SK-N-SH treated with all-trans-retinoic acid at 6 μM for 48 hours (cell line): ENCODE data around the gene C16orf54.

Experiments used
- ATAC-seq: fragments of 200-7000 bp; cut with Tn5 transposase; 3 replicates; pipeline ENCODE4 v1.9.1; 2020; ENCODE audit warnings: mild to moderate bottlenecking, moderate library complexity
- ARNTL ChIP-seq: fragments of 450-650 bp; formaldehyde crosslinking; IDR thresholded peaks from 2 replicates; pipeline ENCODE4 v1.5.0; 2020; ENCODE audit warnings: low read depth, mild to moderate bottlenecking, moderate library complexity, borderline replicate concordance
- BACH2 ChIP-seq: fragments of 250-450 bp; sonication (Bioruptor Pico); IDR thresholded peaks from 2 replicates; pipeline ENCODE4 v1.9.0; 2021; ENCODE audit warnings: mild to moderate bottlenecking, borderline replicate concordance
- ESRRG ChIP-seq: fragments of 250-450 bp; sonication (Bioruptor Pico); IDR thresholded peaks from 2 replicates; pipeline ENCODE4 v1.6.1; 2021; ENCODE audit warnings: mild to moderate bottlenecking
- GLIS3 ChIP-seq: fragments of 250-450 bp; sonication (Bioruptor Pico); IDR thresholded peaks from 2 replicates; pipeline ENCODE4 v1.5.0; 2020; ENCODE audit warnings: mild to moderate bottlenecking, moderate library complexity
- OSR1 ChIP-seq: fragments of 250-450 bp; sonication (Bioruptor Pico); IDR thresholded peaks from 2 replicates; pipeline ENCODE4 v1.8.0; 2022; ENCODE audit warnings: moderate library complexity, mild to moderate bottlenecking, inconsistent platforms
- PPARA ChIP-seq: fragments of 250-450 bp; sonication (Bioruptor Pico); IDR thresholded peaks from 2 replicates; pipeline ENCODE4 v1.5.0; 2020; ENCODE audit warnings: mild to moderate bottlenecking, borderline replicate concordance
- RARB ChIP-seq: fragments of 250-450 bp; sonication (Bioruptor Pico); IDR thresholded peaks from 2 replicates; pipeline ENCODE4 v1.8.0; 2021; ENCODE audit warnings: mild to moderate bottlenecking, moderate library complexity
- SNAI2 ChIP-seq: fragments of 250-450 bp; sonication (Bioruptor Pico); IDR thresholded peaks from 2 replicates; pipeline ENCODE4 v1.5.0; 2020; ENCODE audit warnings: mild to moderate bottlenecking, moderate library complexity
- TCF4 ChIP-seq: fragments of 250-450 bp; sonication (Bioruptor Pico); IDR thresholded peaks from 2 replicates; pipeline ENCODE4 v1.8.0; 2021; ENCODE audit warnings: mild to moderate bottlenecking, moderate library complexity, borderline replicate concordance
- TOX ChIP-seq: fragments of 250-450 bp; sonication (Bioruptor Pico); IDR thresholded peaks from 2 replicates; pipeline ENCODE4 v1.8.0; 2021; ENCODE audit warnings: mild to moderate bottlenecking, moderate library complexity, borderline replicate concordance
- ZC3H10 ChIP-seq: fragments of 250-450 bp; sonication (Bioruptor Pico); IDR thresholded peaks from 2 replicates; pipeline ENCODE4 v1.5.1; 2021; ENCODE audit warnings: mild to moderate bottlenecking, moderate library complexity
- ZFP3 ChIP-seq: fragments of 250-450 bp; sonication (Bioruptor Pico); IDR thresholded peaks from 2 replicates; pipeline ENCODE4 v1.5.0; 2020; ENCODE audit warnings: mild to moderate bottlenecking, moderate library complexity
- ZFP30 ChIP-seq: fragments of 450-650 bp; formaldehyde crosslinking; IDR thresholded peaks from 2 replicates; pipeline ENCODE4 v1.5.0; 2022; ENCODE audit warnings: mild to moderate bottlenecking, moderate library complexity
- ZNF565 ChIP-seq: fragments of 450-650 bp; formaldehyde crosslinking; conservative IDR thresholded peaks from 2 replicates; pipeline ENCODE4 v1.5.0; 2020; ENCODE audit warnings: low read depth, mild to moderate bottlenecking, moderate library complexity
- ZNF70 ChIP-seq: fragments of 450-650 bp; formaldehyde crosslinking; IDR thresholded peaks from 2 replicates; pipeline ENCODE4 v1.5.0; 2020; ENCODE audit warnings: mild to moderate bottlenecking, moderate library complexity
- TF ChIP-seq, protein P1 (sequence below): fragments of 250-450 bp; sonication (Bioruptor Pico); IDR thresholded peaks from 2 replicates; pipeline ENCODE4 v1.5.1; 2020; ENCODE audit warnings: low read depth, mild to moderate bottlenecking, moderate library complexity
- TF ChIP-seq, protein P2 (sequence below): fragments of 250-450 bp; sonication (Bioruptor Pico); IDR thresholded peaks from 2 replicates; pipeline ENCODE4 v1.5.1; 2021; ENCODE audit warnings: mild to moderate bottlenecking, moderate library complexity
- TF ChIP-seq, protein P3 (sequence below): fragments of 250-450 bp; sonication (Bioruptor Pico); IDR thresholded peaks from 2 replicates; pipeline ENCODE4 v1.5.0; 2020; ENCODE audit warnings: mild to moderate bottlenecking, moderate library complexity
- TF ChIP-seq, protein P4 (sequence below): fragments of 250-450 bp; sonication (Bioruptor Pico); IDR thresholded peaks from 2 replicates; pipeline ENCODE4 v1.8.0; 2021; ENCODE audit warnings: low read depth, mild to moderate bottlenecking, moderate library complexity, borderline replicate concordance
- TF ChIP-seq, protein P5 (sequence below): fragments of 250-450 bp; sonication (Bioruptor Pico); IDR thresholded peaks from 2 replicates; pipeline ENCODE4 v1.8.0; 2020; ENCODE audit warnings: mild to moderate bottlenecking, moderate library complexity, borderline replicate concordance

Gene C16orf54

DNA sequence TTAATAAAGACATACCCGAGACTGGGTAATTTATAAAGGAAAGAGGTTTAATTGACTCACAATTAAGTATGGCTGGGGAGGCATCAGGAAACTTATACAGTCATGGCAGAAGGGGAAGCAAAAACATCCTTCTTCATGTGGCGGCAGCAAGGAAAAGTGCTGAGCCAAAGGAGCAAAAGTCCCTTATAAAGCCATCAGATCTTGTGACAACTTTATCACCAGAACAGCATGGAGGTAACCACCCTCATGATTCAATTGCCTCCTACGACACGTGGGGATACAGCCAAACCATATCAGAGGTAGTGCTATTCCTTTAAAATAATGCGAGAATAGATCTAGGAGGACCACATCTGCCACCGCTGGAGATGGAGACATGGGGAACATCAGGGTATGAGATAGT is 9.0 kb downstream of the C16orf54 start:
- ATAC-seq: no peak
- TF ChIP-seq, protein P1, sequence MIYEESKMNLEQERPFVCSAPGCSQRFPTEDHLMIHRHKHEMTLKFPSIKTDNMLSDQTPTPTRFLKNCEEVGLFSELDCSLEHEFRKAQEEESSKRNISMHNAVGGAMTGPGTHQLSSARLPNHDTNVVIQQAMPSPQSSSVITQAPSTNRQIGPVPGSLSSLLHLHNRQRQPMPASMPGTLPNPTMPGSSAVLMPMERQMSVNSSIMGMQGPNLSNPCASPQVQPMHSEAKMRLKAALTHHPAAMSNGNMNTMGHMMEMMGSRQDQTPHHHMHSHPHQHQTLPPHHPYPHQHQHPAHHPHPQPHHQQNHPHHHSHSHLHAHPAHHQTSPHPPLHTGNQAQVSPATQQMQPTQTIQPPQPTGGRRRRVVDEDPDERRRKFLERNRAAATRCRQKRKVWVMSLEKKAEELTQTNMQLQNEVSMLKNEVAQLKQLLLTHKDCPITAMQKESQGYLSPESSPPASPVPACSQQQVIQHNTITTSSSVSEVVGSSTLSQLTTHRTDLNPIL: no peak
- TF ChIP-seq ESRRG (CRISPR knock-in tag) (no peak), ZNF70 (no peak), ZFP3 (no peak), SNAI2 (CRISPR knock-in tag) (no peak), ZC3H10 (no peak), TCF4 (CRISPR knock-in tag) (no peak), PPARA (no peak), ZNF565 (CRISPR knock-in tag) (no peak), TOX (no peak), ZFP30 (no peak), OSR1 (CRISPR knock-in tag) (no peak), BACH2 (CRISPR knock-in tag) (no peak), RARB (no peak), ARNTL (CRISPR knock-in tag) (no peak), GLIS3 (CRISPR knock-in tag) (no peak)
- TF ChIP-seq, protein P2, sequence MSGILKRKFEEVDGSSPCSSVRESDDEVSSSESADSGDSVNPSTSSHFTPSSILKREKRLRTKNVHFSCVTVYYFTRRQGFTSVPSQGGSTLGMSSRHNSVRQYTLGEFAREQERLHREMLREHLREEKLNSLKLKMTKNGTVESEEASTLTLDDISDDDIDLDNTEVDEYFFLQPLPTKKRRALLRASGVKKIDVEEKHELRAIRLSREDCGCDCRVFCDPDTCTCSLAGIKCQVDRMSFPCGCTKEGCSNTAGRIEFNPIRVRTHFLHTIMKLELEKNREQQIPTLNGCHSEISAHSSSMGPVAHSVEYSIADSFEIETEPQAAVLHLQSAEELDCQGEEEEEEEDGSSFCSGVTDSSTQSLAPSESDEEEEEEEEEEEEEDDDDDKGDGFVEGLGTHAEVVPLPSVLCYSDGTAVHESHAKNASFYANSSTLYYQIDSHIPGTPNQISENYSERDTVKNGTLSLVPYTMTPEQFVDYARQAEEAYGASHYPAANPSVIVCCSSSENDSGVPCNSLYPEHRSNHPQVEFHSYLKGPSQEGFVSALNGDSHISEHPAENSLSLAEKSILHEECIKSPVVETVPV: no peak
- TF ChIP-seq, protein P3, sequence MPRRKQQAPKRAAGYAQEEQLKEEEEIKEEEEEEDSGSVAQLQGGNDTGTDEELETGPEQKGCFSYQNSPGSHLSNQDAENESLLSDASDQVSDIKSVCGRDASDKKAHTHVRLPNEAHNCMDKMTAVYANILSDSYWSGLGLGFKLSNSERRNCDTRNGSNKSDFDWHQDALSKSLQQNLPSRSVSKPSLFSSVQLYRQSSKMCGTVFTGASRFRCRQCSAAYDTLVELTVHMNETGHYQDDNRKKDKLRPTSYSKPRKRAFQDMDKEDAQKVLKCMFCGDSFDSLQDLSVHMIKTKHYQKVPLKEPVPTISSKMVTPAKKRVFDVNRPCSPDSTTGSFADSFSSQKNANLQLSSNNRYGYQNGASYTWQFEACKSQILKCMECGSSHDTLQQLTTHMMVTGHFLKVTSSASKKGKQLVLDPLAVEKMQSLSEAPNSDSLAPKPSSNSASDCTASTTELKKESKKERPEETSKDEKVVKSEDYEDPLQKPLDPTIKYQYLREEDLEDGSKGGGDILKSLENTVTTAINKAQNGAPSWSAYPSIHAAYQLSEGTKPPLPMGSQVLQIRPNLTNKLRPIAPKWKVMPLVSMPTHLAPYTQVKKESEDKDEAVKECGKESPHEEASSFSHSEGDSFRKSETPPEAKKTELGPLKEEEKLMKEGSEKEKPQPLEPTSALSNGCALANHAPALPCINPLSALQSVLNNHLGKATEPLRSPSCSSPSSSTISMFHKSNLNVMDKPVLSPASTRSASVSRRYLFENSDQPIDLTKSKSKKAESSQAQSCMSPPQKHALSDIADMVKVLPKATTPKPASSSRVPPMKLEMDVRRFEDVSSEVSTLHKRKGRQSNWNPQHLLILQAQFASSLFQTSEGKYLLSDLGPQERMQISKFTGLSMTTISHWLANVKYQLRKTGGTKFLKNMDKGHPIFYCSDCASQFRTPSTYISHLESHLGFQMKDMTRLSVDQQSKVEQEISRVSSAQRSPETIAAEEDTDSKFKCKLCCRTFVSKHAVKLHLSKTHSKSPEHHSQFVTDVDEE (CRISPR knock-in tag): no peak
- TF ChIP-seq, protein P4, sequence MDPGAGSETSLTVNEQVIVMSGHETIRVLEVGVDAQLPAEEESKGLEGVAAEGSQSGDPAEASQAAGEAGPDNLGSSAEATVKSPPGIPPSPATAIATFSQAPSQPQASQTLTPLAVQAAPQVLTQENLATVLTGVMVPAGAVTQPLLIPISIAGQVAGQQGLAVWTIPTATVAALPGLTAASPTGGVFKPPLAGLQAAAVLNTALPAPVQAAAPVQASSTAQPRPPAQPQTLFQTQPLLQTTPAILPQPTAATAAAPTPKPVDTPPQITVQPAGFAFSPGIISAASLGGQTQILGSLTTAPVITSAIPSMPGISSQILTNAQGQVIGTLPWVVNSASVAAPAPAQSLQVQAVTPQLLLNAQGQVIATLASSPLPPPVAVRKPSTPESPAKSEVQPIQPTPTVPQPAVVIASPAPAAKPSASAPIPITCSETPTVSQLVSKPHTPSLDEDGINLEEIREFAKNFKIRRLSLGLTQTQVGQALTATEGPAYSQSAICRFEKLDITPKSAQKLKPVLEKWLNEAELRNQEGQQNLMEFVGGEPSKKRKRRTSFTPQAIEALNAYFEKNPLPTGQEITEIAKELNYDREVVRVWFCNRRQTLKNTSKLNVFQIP (CRISPR knock-in tag): no peak
- TF ChIP-seq, protein P5, sequence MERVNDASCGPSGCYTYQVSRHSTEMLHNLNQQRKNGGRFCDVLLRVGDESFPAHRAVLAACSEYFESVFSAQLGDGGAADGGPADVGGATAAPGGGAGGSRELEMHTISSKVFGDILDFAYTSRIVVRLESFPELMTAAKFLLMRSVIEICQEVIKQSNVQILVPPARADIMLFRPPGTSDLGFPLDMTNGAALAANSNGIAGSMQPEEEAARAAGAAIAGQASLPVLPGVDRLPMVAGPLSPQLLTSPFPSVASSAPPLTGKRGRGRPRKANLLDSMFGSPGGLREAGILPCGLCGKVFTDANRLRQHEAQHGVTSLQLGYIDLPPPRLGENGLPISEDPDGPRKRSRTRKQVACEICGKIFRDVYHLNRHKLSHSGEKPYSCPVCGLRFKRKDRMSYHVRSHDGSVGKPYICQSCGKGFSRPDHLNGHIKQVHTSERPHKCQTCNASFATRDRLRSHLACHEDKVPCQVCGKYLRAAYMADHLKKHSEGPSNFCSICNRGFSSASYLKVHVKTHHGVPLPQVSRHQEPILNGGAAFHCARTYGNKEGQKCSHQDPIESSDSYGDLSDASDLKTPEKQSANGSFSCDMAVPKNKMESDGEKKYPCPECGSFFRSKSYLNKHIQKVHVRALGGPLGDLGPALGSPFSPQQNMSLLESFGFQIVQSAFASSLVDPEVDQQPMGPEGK (CRISPR knock-in tag): no peak
- TF ChIP-seq, all 23 proteins: peak for 0

DNA sequence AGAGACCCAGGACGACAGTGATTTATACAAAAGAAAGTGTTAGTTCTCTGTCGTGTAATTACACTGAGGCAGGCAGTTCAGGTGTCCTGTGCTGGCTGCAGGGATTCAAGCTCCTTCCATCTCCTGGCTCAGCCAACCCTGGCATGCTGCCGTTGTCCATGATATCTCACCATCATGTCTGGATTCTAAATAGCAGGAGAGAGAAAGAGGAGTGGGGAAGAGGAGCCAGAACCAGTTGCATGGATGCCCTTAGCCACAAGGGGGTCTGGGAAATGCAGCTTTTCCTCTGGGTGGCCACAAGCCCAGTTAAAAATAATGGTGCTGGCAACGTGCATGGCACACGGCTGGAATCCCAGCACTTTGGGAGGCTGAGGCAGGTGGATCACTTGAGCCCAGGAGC is 9.7 kb downstream of the C16orf54 start:
- TF ChIP-seq, protein P1: no peak
- TF ChIP-seq ZNF70 (no peak), SNAI2 (CRISPR knock-in tag) (no peak), BACH2 (CRISPR knock-in tag) (no peak), ZFP30 (no peak), ZFP3 (no peak)
- TF ChIP-seq, protein P4 (CRISPR knock-in tag): no peak
- no peak for ATAC-seq
